Suppressor macrophage (primary cell): Measurements from ENCODE around the gene HTRA3.
"Not testable (repeated sequence)": the region's sequence is repeated elsewhere in the genome, so short reads cannot be mapped to it uniquely, and the experiment has no call there.

Source experiments
- DNase-seq, 4 experiments: peaks; one replicate each; pipeline ENCODE4 v3.0.0-alpha.2; 2020 to 2022

The HTRA3 gene

GRCh38 chr4:8345053-8345945, 75.7 kb downstream of the HTRA3 start:
- no peak for DNase-seq

GRCh38 chr4:8345946-8346814, 76.6 kb downstream of the HTRA3 start:
- no peak for DNase-seq

- no peak for DNase-seq
These were observed 77.5 kb downstream of the HTRA3 start for GRCh38 chr4:8346838-8347605.

GRCh38 chr4:8347660-8348059, 78.1 kb downstream of the HTRA3 start:
- DNase-seq, result no peak

- peak; percentile 57 to 77 (median 76) for DNase-seq
These were observed 78.5 kb downstream of the HTRA3 start for GRCh38 chr4:8348071-8348470.

GRCh38 chr4:8349236-8349635, 79.7 kb downstream of the HTRA3 start:
- not testable (repeated sequence) for DNase-seq

- DNase-seq, result no peak
These were observed 80.2 kb downstream of the HTRA3 start for GRCh38 chr4:8349664-8350236.

GRCh38 chr4:8350352-8350751, 80.8 kb downstream of the HTRA3 start:
- DNase-seq, result no peak

GRCh38 chr4:8350841-8351461, 81.4 kb downstream of the HTRA3 start:
- no peak for DNase-seq

- DNase-seq, result no peak
These were observed 82.4 kb downstream of the HTRA3 start for GRCh38 chr4:8351931-8352367.

GRCh38 chr4:8352368-8353157, 83.0 kb downstream of the HTRA3 start:
- no peak for DNase-seq

- DNase-seq, result no peak
These were observed 83.7 kb downstream of the HTRA3 start for GRCh38 chr4:8353158-8353669.

- DNase-seq, result no peak
These were observed 84.4 kb downstream of the HTRA3 start for GRCh38 chr4:8353912-8354453.

- DNase-seq, result no peak
These were observed 85.8 kb downstream of the HTRA3 start for GRCh38 chr4:8355306-8355705.

- no peak for DNase-seq
These were observed 86.5 kb downstream of the HTRA3 start for GRCh38 chr4:8355864-8356565.
